Esophagus (tissue), 2 donors: Measurements from ENCODE around the gene P2RY13. TPM values are rescaled to one million over a fixed set of nuclear protein-coding genes. Genes with fewer than 3 reads are reported as not detected.
A peak's percentile ranks its signal among the peaks of the same experiment; 100 is the strongest.

ENCODE experiments used
- H3K27ac ChIP-seq, 2 donors: one replicate each; pipeline ENCODE4 v1.5.1; 2013; ENCODE audit warnings: low read depth in 2 of 2, mild to moderate bottlenecking in 2 of 2, inconsistent platforms in 1 of 2, low read length in 1 of 2, moderate library complexity in 1 of 2
- H3K27me3 ChIP-seq, 2 donors: one replicate each; pipeline ENCODE4 v1.6.1; 2013; ENCODE audit warnings: low read length in 2 of 2, control low read depth in 1 of 2, mild to moderate bottlenecking in 1 of 2; ENCODE audit not compliant: insufficient read depth in 2 of 2, control insufficient read depth in 1 of 2
- H3K36me3 ChIP-seq, 2 donors: one replicate each; pipeline ENCODE4 v1.6.1; 2013; ENCODE audit warnings: low read length in 1 of 2; ENCODE audit not compliant: control insufficient read depth in 2 of 2, insufficient read depth in 2 of 2
- H3K4me1 ChIP-seq, 2 donors: one replicate each; pipeline ENCODE4 v1.6.1; 2013; ENCODE audit warnings: low read length in 1 of 2; ENCODE audit not compliant: control insufficient read depth in 2 of 2, insufficient read depth in 2 of 2
- H3K4me3 ChIP-seq, 2 donors: one replicate each; pipeline ENCODE4 v1.5.1; 2013; ENCODE audit warnings: low read length in 2 of 2, mild to moderate bottlenecking in 2 of 2, low read depth in 1 of 2, moderate library complexity in 1 of 2
- H3K9me3 ChIP-seq, 2 donors: one replicate each; pipeline ENCODE4 v1.6.1; 2013; ENCODE audit warnings: mild to moderate bottlenecking in 2 of 2, low read depth in 1 of 2, low read length in 1 of 2, moderate library complexity in 1 of 2; ENCODE audit not compliant: control insufficient read depth in 2 of 2, insufficient read depth in 1 of 2
- WGBS, 2 donors: extraction: QIAGEN DNeasy Blood & Tissue Kit; methylation state at CpG; one replicate each; pipeline ENCODE4 v1.1.7; 2013; 5-methylcytosine and 5-hydroxymethylcytosine counted together
- polyA plus RNA-seq, 2 donors: library from polyadenylated mRNA; stranded (reverse); fragments of 200-250 nt; gene quantifications; one replicate each; pipeline ENCODE4 v1.2.3, GENCODE V29; 2013
- donor health status: healthy with polysubstance abuse.
- donor health status: Bipolar disorder and iron deficiency.

P2RY13 gene
- polyA plus RNA-seq, 2 donors, result 0.24 to 0.68 TPM

- Histone ChIP-seq H3K27me3 (no peaks in the 10 kb centered on the region), H3K4me1 (peaks cover 0 to 2% of the 10 kb centered on the region in 2 donors), H3K9me3 (no peaks in the 10 kb centered on the region), H3K36me3 (no peaks in the 10 kb centered on the region), H3K4me3 (no peak overlapping the region), H3K27ac (no peak overlapping the region)
- WGBS, 2 donors, result 78 to 93% methylated on average over 1 of the region's 1 CpG
Measured at GRCh38 chr3:151285940-151286339, 43.4 kb downstream of the P2RY13 start.

GRCh38 chr3:151283907-151284461 lies 45.4 kb downstream of the P2RY13 start:
- Histone ChIP-seq H3K36me3 (no peaks in the 10 kb centered on the region), H3K9me3 (no peaks in the 10 kb centered on the region), H3K27me3 (no peaks in the 10 kb centered on the region), H3K4me1 (peaks cover 0 to 2% of the 10 kb centered on the region in 2 donors), H3K27ac (peak overlapping the region in 1 of 2 donors; percentile 17), H3K4me3 (no peak overlapping the region)
- 22 to 24% methylated on average over 5 of the region's 5 CpGs for WGBS, 2 donors

- no peak overlapping the region for H3K4me3 ChIP-seq
- H3K9me3 ChIP-seq, result no peaks in the 10 kb centered on the region
- H3K27ac ChIP-seq, result no peak overlapping the region
- H3K4me1 ChIP-seq, result peaks cover 0 to 2% of the 10 kb centered on the region in 2 donors
- WGBS, 2 donors, result 49 to 62% methylated on average over 4 of the region's 4 CpGs
- H3K36me3 ChIP-seq, result no peaks in the 10 kb centered on the region
- H3K27me3 ChIP-seq, result no peaks in the 10 kb centered on the region
Measured at GRCh38 chr3:151283387-151283786, 46.0 kb downstream of the P2RY13 start.

- Histone ChIP-seq H3K4me1 (peaks cover 0 to 2% of the 10 kb centered on the region in 2 donors), H3K9me3 (no peaks in the 10 kb centered on the region), H3K27ac (no peak overlapping the region), H3K36me3 (no peaks in the 10 kb centered on the region), H3K4me3 (no peak overlapping the region), H3K27me3 (no peaks in the 10 kb centered on the region)
- WGBS, 2 donors, result 2 to 7% methylated on average over 1 of the region's 1 CpG
Measured at GRCh38 chr3:151282921-151283320, 46.4 kb downstream of the P2RY13 start.

- Histone ChIP-seq H3K27ac (no peak overlapping the region), H3K4me1 (peaks cover 0 to 2% of the 10 kb centered on the region in 2 donors), H3K27me3 (no peaks in the 10 kb centered on the region), H3K9me3 (no peaks in the 10 kb centered on the region), H3K36me3 (no peaks in the 10 kb centered on the region), H3K4me3 (no peak overlapping the region)
- WGBS, 2 donors, result 75 to 82% methylated on average over 9 of the region's 9 CpGs
Measured at GRCh38 chr3:151281671-151282324, 47.6 kb downstream of the P2RY13 start.

GRCh38 chr3:151278230-151278629 lies 51.1 kb downstream of the P2RY13 start, which contains the start of gene P2RY14:
P2RY14 (minus strand) TSS chr3:151278542; CDS start chr3:151214316, 64,226 bp downstream.
- H3K4me3 ChIP-seq, result no peak within 1 kb of the TSS
- no peaks in the 10 kb centered on the region for H3K9me3 ChIP-seq
- 58 to 66% methylated on average over 4 of the region's 4 CpGs for WGBS, 2 donors
- H3K4me1 ChIP-seq, result no peaks in the 10 kb centered on the region
- H3K36me3 ChIP-seq, result no peaks in the 10 kb centered on the region
- no peaks in the 10 kb centered on the region for H3K27me3 ChIP-seq
- H3K27ac ChIP-seq, result peak within 1 kb of the TSS in 1 of 2 donors; percentile 47

GRCh38 chr3:151276687-151277042 lies 52.7 kb downstream of the P2RY13 start:
- H3K9me3 ChIP-seq, result no peaks in the 10 kb centered on the region
- peak overlapping the region in 1 of 2 donors; percentile 4 for H3K27ac ChIP-seq
- H3K27me3 ChIP-seq, result no peaks in the 10 kb centered on the region
- 74 to 78% methylated on average over 6 of the region's 6 CpGs for WGBS, 2 donors
- H3K4me3 ChIP-seq, result no peak overlapping the region
- no peaks in the 10 kb centered on the region for H3K4me1 ChIP-seq
- H3K36me3 ChIP-seq, result no peaks in the 10 kb centered on the region

Other genes with a start within 250 kb of the P2RY13 start
- gene MED12L, start 243.9 kb downstream of the P2RY13 start, polyA plus RNA-seq, result under 1 TPM; 0.05 to 0.08 TPM
- 1 to 10 TPM in 1 of 2 donors, under 1 TPM in 1; 0.52 to 1.5 TPM for gene GPR171, start 126.3 kb downstream of the P2RY13 start, polyA plus RNA-seq
- gene P2RY14, start 51.0 kb downstream of the P2RY13 start, polyA plus RNA-seq, result 1 to 10 TPM; 2.1 to 9.2 TPM
- 10 to 100 TPM; 50.2 to 75.3 TPM for gene GPR87, start 12.7 kb downstream of the P2RY13 start, polyA plus RNA-seq
- gene P2RY12, start 55.2 kb upstream of the P2RY13 start, polyA plus RNA-seq, result under 1 TPM; 0.13 to 0.16 TPM
- gene IGSF10, start 131.5 kb upstream of the P2RY13 start, polyA plus RNA-seq, result under 1 TPM; 0.47 to 0.74 TPM